GM23338 (cell line): ENCODE measurements around the gene ABHD12. TPM values are rescaled to one million over a fixed set of nuclear protein-coding genes. Genes with fewer than 3 reads are reported as not detected.

ENCODE experiments used
- ATAC-seq: fragments of 200-7000 bp; cut with Tn5 transposase; 3 replicates; pipeline ENCODE4 v1.9.1; 2020
- DNase-seq: peaks from one replicate; pipeline ENCODE4 v3.0.0-alpha.2; 2015; ENCODE audit warnings: low spot score
- H2AFZ ChIP-seq: fragments of 200-600 bp; sonication (generic); 2 replicates; pipeline ENCODE4 v1.8.0; 2016; ENCODE audit warnings: antibody characterized with exemption, mild to moderate bottlenecking, moderate library complexity
- H3F3A ChIP-seq: fragments of 200-600 bp; sonication (generic); replicated peaks from 2 replicates; pipeline ENCODE4 v1.8.0; 2017; ENCODE audit warnings: antibody characterized with exemption, mixed run types, low read depth
- H3K27ac ChIP-seq: fragments of 200-600 bp; sonication (generic); 2 replicates; pipeline ENCODE4 v1.6.1; 2016; ENCODE audit warnings: low read depth
- H3K27me3 ChIP-seq: fragments of 200-600 bp; sonication (generic); 2 replicates; pipeline ENCODE4 v1.8.0; 2016; ENCODE audit warnings: mild to moderate bottlenecking, mixed run types, moderate library complexity; ENCODE audit not compliant: insufficient read depth
- H3K36me3 ChIP-seq: fragments of 200-600 bp; sonication (generic); 2 replicates; pipeline ENCODE4 v1.8.0; 2016; ENCODE audit warnings: mild to moderate bottlenecking; ENCODE audit not compliant: insufficient read depth
- H3K4me1 ChIP-seq: fragments of 200-600 bp; sonication (generic); 2 replicates; pipeline ENCODE4 v1.8.0; 2016; ENCODE audit warnings: mild to moderate bottlenecking, moderate library complexity; ENCODE audit not compliant: insufficient read depth
- H3K4me2 ChIP-seq: fragments of 200-600 bp; sonication (generic); 2 replicates; pipeline ENCODE4 v1.7.1; 2017; ENCODE audit warnings: mixed run types
- H3K4me3 ChIP-seq: fragments of 200-600 bp; sonication (generic); 2 replicates; pipeline ENCODE4 v1.6.1; 2016; ENCODE audit warnings: mixed run types
- H3K79me2 ChIP-seq: fragments of 200-600 bp; sonication (generic); replicated peaks from 2 replicates; pipeline ENCODE4 v1.8.0; 2017; ENCODE audit warnings: mild to moderate bottlenecking; ENCODE audit not compliant: insufficient read depth
- H3K9me2 ChIP-seq: fragments of 200-600 bp; sonication (generic); 2 replicates; pipeline ENCODE4 v1.8.0; 2017; ENCODE audit not compliant: insufficient read depth
- H4K20me1 ChIP-seq: fragments of 200-600 bp; sonication (generic); replicated peaks from 2 replicates; pipeline ENCODE4 v1.8.0; 2017; ENCODE audit warnings: mild to moderate bottlenecking; ENCODE audit not compliant: insufficient read depth
- H3K27ac Mint-ChIP-seq: 2 replicates; pipeline ENCODE4 v1.8.0; 2020; ENCODE audit warnings: inconsistent platforms, mild to moderate bottlenecking, moderate library complexity, mixed read lengths
- H3K27me3 Mint-ChIP-seq: 3 replicates; pipeline ENCODE4 v1.8.0; 2022; ENCODE audit warnings: low read depth, mild to moderate bottlenecking, moderate library complexity, mixed read lengths, inconsistent platforms; ENCODE audit not compliant: insufficient read depth, poor library complexity
- H3K36me3 Mint-ChIP-seq: 3 replicates; pipeline ENCODE4 v1.8.0; 2021; ENCODE audit warnings: low read depth, mild to moderate bottlenecking, inconsistent platforms, moderate library complexity, mixed read lengths
- H3K4me1 Mint-ChIP-seq: 3 replicates; pipeline ENCODE4 v1.8.0; 2020; ENCODE audit warnings: mild to moderate bottlenecking, inconsistent platforms, mixed read lengths
- H3K4me3 Mint-ChIP-seq: 3 replicates; pipeline ENCODE4 v1.8.0; 2021; ENCODE audit warnings: moderate library complexity, mild to moderate bottlenecking, inconsistent platforms, mixed read lengths
- H3K9me3 Mint-ChIP-seq: 3 replicates; pipeline ENCODE4 v1.8.0; 2020; ENCODE audit warnings: moderate library complexity, mild to moderate bottlenecking, inconsistent platforms, mixed read lengths
- CREB1 ChIP-seq: fragments of 250-450 bp; sonication (Bioruptor Pico); IDR thresholded peaks from 2 replicates; pipeline ENCODE4 v1.5.0; 2020; ENCODE audit warnings: low read depth, mild to moderate bottlenecking, moderate library complexity
- EZH2 ChIP-seq: fragments of 200-600 bp; sonication (generic); IDR thresholded peaks from one replicate; pipeline ENCODE4 v1.8.0; 2017; ENCODE audit warnings: antibody characterized with exemption, mild to moderate bottlenecking, low read depth; ENCODE audit not compliant: unreplicated experiment
- EZH2phosphoT487 ChIP-seq: fragments of 200-600 bp; sonication (generic); IDR thresholded peaks from one replicate; pipeline ENCODE4 v1.8.1; 2018; ENCODE audit warnings: antibody characterized with exemption; ENCODE audit not compliant: unreplicated experiment
- JUNB ChIP-seq: IDR thresholded peaks from one replicate; pipeline ENCODE4 v1.6.1; 2016; ENCODE audit warnings: antibody characterized with exemption; ENCODE audit not compliant: unreplicated experiment
- POLR2AphosphoS5 ChIP-seq: IDR thresholded peaks from 2 replicates; pipeline ENCODE4 v1.6.1; 2016; ENCODE audit warnings: antibody characterized with exemption, low read depth
- STAT1 ChIP-seq: IDR thresholded peaks from one replicate; pipeline ENCODE4 v1.6.1; 2016; ENCODE audit warnings: antibody characterized with exemption; ENCODE audit not compliant: unreplicated experiment
- ZNF114 ChIP-seq: fragments of 250-450 bp; sonication (Bioruptor Pico); IDR thresholded peaks from 2 replicates; pipeline ENCODE4 v1.5.0; 2020; ENCODE audit warnings: mild to moderate bottlenecking, moderate library complexity
- ZNF331 ChIP-seq: fragments of 250-450 bp; sonication (Bioruptor Pico); IDR thresholded peaks from 2 replicates; pipeline ENCODE4 v1.5.0; 2020; ENCODE audit warnings: low read depth, mild to moderate bottlenecking, moderate library complexity
- ZNF462 ChIP-seq: fragments of 250-450 bp; sonication (Bioruptor Pico); IDR thresholded peaks from 2 replicates; pipeline ENCODE4 v1.5.0; 2020; ENCODE audit warnings: mild to moderate bottlenecking, moderate library complexity
- polyA plus RNA-seq: library from polyadenylated mRNA; unstranded; fragments of >200 nt; fragmentation: Nextera tagmentation; extraction: Ambion mirVana; gene quantifications from 2 replicates; pipeline ENCODE4 v1.2.1, GENCODE V29; 2016
- total RNA-seq: library from RNA; depleted of rRNA; stranded (reverse); fragments of >200 nt; shearing (Covaris generic); gene quantifications from 2 replicates; pipeline ENCODE4 v1.2.3, GENCODE V29; 2014
- TF ChIP-seq, protein P1 (sequence below): IDR thresholded peaks from 2 replicates; pipeline ENCODE4 v1.6.1; 2016; ENCODE audit warnings: antibody characterized with exemption

Gene ABHD12
- total and polyA plus RNA-seq, 2 experiments from 2014 or later, result 40.2 to 57.8 TPM

GRCh38 chr20:25327521-25328235 is 63.0 kb downstream of the ABHD12 start:
- Mint-ChIP-seq H3K36me3 (peaks cover 52% of the 10 kb centered on the region), H3K4me1 (peaks cover 38% of the 10 kb centered on the region), H3K4me3 (no peak overlapping the region), H3K27me3 (peaks cover 5% of the 10 kb centered on the region), H3K9me3 (peaks cover 24% of the 10 kb centered on the region), H3K27ac (0 out of 2 replicates have a peak overlapping the region, but pooled peaks have one; percentile 1)
- peaks cover 23% of the 10 kb centered on the region for H3K4me1 ChIP-seq
- no peak overlapping the region for H3K4me2 ChIP-seq
- no peak overlapping the region for H3K27ac ChIP-seq
- no peaks in the 10 kb centered on the region for H3K27me3 ChIP-seq
- H3K36me3 ChIP-seq, result peaks cover 5% of the 10 kb centered on the region; the same call in 1 of the 2 replicates
- ATAC-seq, result no peak
- no peak for DNase-seq
- no peak for TF ChIP-seq EZH2phosphoT487
- no peak for TF ChIP-seq EZH2
- no peaks in the 10 kb centered on the region for H3K9me2 ChIP-seq
- no peak overlapping the region for H2AFZ ChIP-seq
- peaks cover 72% of the 10 kb centered on the region for H3K79me2 ChIP-seq
- no peaks in the 10 kb centered on the region for H3F3A ChIP-seq
- no peak overlapping the region for H3K4me3 ChIP-seq
- peaks cover 6% of the 10 kb centered on the region; the same call in 1 of the 2 replicates for H4K20me1 ChIP-seq

DNA sequence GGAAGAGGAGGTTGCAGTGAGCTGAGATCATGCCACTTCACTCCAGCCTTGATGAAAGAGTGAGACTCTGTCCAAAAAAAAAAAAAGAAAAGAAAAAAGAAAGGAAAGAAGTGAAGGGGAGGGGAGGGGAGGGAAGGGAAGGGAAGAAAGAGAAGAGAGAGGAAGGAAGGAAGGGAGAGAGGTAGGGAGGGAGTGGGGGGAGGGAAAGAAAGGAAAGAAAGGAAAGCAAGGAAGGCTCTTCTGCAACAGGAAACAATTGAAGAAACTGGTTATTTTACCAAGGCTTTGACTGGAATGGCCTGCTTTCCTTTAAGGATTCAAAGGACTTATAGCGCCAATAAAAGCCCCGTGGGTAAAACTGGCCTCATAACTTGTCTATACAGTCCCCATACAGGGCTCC is 64.6 kb downstream of the ABHD12 start:
- 0 out of 2 replicates have a peak overlapping the region, but pooled peaks have one; percentile 14 for H3K27ac ChIP-seq

More for the DNA sequence above, 64.6 kb downstream of the ABHD12 start:
- TF ChIP-seq ZNF331 (CRISPR knock-in tag) (no peak), JUNB (no peak), EZH2phosphoT487 (no peak), STAT1 (no peak), POLR2AphosphoS5 (no peak), ZNF462 (no peak), CREB1 (no peak), ZNF114 (CRISPR knock-in tag) (no peak), EZH2 (no peak)
- TF ChIP-seq, protein P1, sequence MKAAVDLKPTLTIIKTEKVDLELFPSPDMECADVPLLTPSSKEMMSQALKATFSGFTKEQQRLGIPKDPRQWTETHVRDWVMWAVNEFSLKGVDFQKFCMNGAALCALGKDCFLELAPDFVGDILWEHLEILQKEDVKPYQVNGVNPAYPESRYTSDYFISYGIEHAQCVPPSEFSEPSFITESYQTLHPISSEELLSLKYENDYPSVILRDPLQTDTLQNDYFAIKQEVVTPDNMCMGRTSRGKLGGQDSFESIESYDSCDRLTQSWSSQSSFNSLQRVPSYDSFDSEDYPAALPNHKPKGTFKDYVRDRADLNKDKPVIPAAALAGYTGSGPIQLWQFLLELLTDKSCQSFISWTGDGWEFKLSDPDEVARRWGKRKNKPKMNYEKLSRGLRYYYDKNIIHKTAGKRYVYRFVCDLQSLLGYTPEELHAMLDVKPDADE, result no peak
- H2AFZ ChIP-seq, result no peak overlapping the region
- no peak for ATAC-seq
- H3K4me1 ChIP-seq, result peaks cover 23% of the 10 kb centered on the region
- no peaks in the 10 kb centered on the region for H3F3A ChIP-seq
- H3K9me2 ChIP-seq, result no peaks in the 10 kb centered on the region
- H3K79me2 ChIP-seq, result peaks cover 63% of the 10 kb centered on the region
- no peaks in the 10 kb centered on the region for H3K27me3 ChIP-seq
- 0 out of 2 replicates have a peak overlapping the region, but pooled peaks have one; percentile 27 for H3K4me2 ChIP-seq
- peaks cover 51% of the 10 kb centered on the region for H3K36me3 Mint-ChIP-seq
- no peak overlapping the region for H3K4me3 ChIP-seq
- H3K9me3 Mint-ChIP-seq, result peaks cover 16% of the 10 kb centered on the region
- peaks cover 7% of the 10 kb centered on the region; the same call in 1 of the 2 replicates for H4K20me1 ChIP-seq
- DNase-seq, result no peak
- no peak overlapping the region for H3K4me3 Mint-ChIP-seq
- peaks cover 12% of the 10 kb centered on the region; the same call in 1 of the 2 replicates for H3K36me3 ChIP-seq
- peaks cover 5% of the 10 kb centered on the region for H3K27me3 Mint-ChIP-seq
- peaks cover 38% of the 10 kb centered on the region for H3K4me1 Mint-ChIP-seq
- no peak overlapping the region for H3K27ac Mint-ChIP-seq
